Cardiac muscle cell (in vitro differentiated cells and primary cell): ENCODE results near the gene BPIFB2. TPM values are rescaled to one million over a fixed set of nuclear protein-coding genes. Genes with fewer than 3 reads are reported as not detected.

Experiments used
- DNase-seq, 2 donors: peaks; one replicate each; pipeline versions ENCODE4 v3.0.0 to v3.0.0-alpha.2; 2010 to 2017; ENCODE audit warnings: low read depth in 1 of 2, low spot score in 1 of 2
- H3K27ac ChIP-seq: fragments of 200-600 bp; sonication (generic); 2 replicates; pipeline ENCODE4 v1.5.1; 2016
- H3K27me3 ChIP-seq: fragments of 200-600 bp; sonication (generic); 2 replicates; pipeline ENCODE4 v1.6.0; 2016; ENCODE audit warnings: control low read depth
- H3K36me3 ChIP-seq: fragments of 200-600 bp; sonication (generic); 2 replicates; pipeline ENCODE4 v1.5.1; 2016; ENCODE audit warnings: control low read depth
- H3K4me1 ChIP-seq: fragments of 200-600 bp; sonication (generic); 2 replicates; pipeline ENCODE4 v1.8.1; 2017; ENCODE audit warnings: low read depth, mild to moderate bottlenecking, mixed run types
- H3K4me3 ChIP-seq: fragments of 200-600 bp; sonication (generic); 2 replicates; pipeline ENCODE4 v1.5.1; 2016; ENCODE audit warnings: mild to moderate bottlenecking
- H3K9me3 ChIP-seq: fragments of 200-600 bp; sonication (generic); 2 replicates; pipeline ENCODE4 v1.5.1; 2017; ENCODE audit warnings: low read depth, mild to moderate bottlenecking, control low read depth
- polyA plus RNA-seq: library from polyadenylated mRNA; unstranded; fragments of >200 nt; fragmentation: Nextera tagmentation; extraction: Ambion mirVana; gene quantifications from 2 replicates; pipeline ENCODE4 v1.2.1, GENCODE V29; 2016
- total RNA-seq: library from RNA; depleted of rRNA; stranded (reverse); fragments of >200 nt; gene quantifications from 2 replicates; pipeline ENCODE4 v1.2.3, GENCODE V29; 2016
- TF ChIP-seq, protein P1 (sequence below): IDR thresholded peaks from 2 replicates; pipeline ENCODE4 v1.5.1; 2012; ENCODE audit warnings: low read depth, mild to moderate bottlenecking, low read length

Gene BPIFB2
- total and polyA plus RNA-seq, 2 experiments from 2014 or later, result not detected

DNA sequence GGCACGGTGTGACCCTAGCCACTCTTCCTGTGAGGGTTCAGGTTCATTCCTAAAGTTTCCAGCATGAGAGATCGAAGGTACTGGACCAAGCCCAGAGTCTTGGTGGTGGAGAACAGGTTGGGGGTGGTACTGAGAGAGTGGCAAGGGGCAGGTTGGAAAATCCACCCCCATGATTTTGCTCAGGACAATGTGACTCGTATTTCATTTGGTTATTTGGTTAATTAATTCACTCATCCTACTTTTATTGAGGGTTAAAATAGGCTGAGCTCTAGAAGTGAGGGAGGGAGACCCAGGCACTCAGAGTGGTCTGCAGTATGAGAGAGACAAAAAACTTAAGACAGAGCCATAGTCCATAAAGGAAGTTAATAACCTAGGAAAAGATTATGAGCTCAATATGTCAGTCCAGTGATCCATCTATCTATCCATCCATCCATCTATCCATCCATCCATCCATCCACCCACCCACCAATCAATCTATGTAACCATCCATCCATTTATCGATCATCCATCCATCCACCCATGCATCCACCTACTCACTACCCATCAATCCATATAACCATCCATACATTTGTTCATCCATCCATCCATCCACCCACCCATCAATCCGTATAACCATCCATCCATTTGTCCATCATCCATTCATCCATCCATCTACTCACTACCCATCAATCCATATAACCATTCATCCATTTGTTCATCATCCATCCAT lies 17.3 kb downstream of the BPIFB2 start:
- H3K27ac ChIP-seq, result no peak overlapping the region

DNA sequence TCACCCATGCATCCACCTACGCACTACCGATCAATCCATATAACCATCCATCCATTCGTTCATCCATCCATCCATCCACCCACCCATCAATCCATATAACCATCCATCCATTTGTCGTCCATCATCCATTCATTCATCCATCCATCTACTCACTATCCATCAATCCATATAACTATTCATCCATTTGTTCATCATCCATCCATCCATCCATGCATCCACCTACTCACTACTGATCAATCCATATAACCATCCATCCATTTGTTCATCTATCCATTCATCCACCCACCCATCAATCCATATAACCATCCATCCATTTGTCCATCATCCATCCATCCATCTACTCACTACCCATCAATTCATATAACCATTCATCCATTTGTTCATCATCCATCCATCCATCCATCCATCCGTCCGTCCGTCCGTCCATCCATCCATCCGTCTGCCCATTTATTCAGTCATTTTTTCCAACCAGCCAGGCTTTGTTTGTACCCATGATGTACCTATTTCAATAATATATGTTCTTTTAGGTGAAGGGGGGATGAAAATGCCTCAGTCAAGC lies 17.9 kb downstream of the BPIFB2 start:
- Histone ChIP-seq H3K4me1 (no peaks in the 10 kb centered on the region), H3K27ac (no peak overlapping the region), H3K36me3 (no peaks in the 10 kb centered on the region), H3K9me3 (no peaks in the 10 kb centered on the region), H3K4me3 (no peak overlapping the region), H3K27me3 (no peaks in the 10 kb centered on the region)
- no peak for DNase-seq
- TF ChIP-seq, protein P1, sequence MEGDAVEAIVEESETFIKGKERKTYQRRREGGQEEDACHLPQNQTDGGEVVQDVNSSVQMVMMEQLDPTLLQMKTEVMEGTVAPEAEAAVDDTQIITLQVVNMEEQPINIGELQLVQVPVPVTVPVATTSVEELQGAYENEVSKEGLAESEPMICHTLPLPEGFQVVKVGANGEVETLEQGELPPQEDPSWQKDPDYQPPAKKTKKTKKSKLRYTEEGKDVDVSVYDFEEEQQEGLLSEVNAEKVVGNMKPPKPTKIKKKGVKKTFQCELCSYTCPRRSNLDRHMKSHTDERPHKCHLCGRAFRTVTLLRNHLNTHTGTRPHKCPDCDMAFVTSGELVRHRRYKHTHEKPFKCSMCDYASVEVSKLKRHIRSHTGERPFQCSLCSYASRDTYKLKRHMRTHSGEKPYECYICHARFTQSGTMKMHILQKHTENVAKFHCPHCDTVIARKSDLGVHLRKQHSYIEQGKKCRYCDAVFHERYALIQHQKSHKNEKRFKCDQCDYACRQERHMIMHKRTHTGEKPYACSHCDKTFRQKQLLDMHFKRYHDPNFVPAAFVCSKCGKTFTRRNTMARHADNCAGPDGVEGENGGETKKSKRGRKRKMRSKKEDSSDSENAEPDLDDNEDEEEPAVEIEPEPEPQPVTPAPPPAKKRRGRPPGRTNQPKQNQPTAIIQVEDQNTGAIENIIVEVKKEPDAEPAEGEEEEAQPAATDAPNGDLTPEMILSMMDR, result no peak

More for the DNA sequence above, 17.3 kb downstream of the BPIFB2 start:
- H3K27me3 ChIP-seq, result no peaks in the 10 kb centered on the region
- H3K4me1 ChIP-seq, result no peaks in the 10 kb centered on the region
- TF ChIP-seq, protein P1, result no peak
- H3K36me3 ChIP-seq, result no peaks in the 10 kb centered on the region
- no peaks in the 10 kb centered on the region for H3K9me3 ChIP-seq
- DNase-seq, result no peak
- no peak overlapping the region for H3K4me3 ChIP-seq

DNA sequence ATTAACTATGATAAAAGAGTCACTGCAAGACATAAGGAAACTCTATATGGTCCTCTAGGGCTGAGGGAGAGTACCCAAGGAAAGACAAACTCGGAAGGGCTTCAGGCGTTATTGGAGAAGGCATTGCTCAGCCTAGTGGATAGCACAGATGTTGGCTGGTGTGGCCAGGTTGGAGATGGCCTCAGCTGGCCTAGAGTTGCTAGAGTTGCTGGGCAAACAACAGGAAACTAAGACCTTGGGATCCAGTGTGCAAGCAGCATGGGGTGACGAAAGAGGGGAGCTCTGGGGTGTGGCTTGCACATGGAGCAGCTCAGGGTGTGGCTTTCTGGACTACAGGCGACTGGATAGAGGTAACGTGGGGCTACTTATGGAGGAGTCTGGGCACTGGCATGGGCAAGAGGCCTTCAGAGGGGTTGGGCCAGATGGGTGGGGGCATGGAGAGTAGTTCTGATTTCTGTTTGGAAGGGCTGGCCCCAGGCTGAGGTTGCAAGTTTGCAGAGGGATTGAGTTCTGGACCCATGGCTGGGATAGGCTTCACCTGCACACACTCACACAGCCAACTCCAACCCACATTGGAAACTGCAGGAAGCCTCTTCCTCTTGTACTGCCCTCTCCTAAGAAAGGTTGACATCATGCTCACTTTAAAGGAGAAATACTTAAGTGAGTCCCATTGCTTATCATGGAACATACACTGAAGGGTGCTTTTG lies 18.7 kb downstream of the BPIFB2 start:
- no peaks in the 10 kb centered on the region for H3K27me3 ChIP-seq
- H3K27ac ChIP-seq, result no peak overlapping the region
- H3K4me3 ChIP-seq, result no peak overlapping the region
- H3K4me1 ChIP-seq, result no peaks in the 10 kb centered on the region
- TF ChIP-seq, protein P1, result no peak
- no peak for DNase-seq
- H3K36me3 ChIP-seq, result no peaks in the 10 kb centered on the region
- no peaks in the 10 kb centered on the region for H3K9me3 ChIP-seq

DNA sequence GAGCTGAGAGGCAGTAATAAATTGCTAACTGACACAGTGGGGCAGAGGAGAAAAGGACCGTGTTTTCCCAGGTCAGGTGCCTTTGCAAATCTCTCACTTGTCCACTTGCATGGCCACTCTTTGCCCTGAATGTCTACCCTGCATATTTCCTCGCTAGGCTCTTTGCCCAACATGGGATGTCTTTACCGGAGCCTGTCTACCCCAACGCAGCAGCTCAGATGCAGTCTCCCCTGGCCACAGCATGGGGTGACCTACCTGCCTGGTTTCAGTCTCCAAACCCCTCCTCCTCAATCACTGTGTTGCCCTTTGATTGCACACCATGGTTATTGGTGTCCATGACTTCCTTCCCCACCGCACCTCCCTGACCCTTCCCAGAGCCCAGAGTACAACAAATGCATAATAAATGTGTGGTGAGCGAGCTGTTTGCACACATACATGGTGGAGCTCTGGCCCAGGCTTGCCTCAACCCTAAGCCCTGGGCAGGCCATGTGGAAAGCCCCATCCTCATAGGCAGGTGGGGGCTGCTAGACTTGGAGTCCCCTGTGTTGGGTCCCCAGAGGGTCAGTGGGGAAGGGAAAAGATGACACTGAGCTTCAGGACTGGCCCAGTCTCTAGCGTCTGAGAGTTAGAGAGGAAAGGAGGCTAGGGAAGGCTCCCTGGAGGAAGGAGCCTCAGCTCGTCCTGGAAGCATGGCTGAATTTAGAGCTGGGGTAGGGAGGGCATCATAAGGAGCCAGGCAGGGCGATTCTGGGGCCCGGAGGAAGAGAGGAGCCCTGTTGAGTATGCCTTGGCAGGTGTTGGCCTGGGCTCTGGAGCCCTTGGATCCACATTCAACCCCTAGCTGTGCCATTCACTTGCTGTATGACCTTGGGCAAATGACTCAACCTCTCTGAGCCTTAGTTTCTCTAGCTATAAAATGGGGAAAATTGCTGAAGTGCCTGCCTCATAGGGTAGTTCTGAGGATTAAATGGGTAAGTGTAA lies 19.6 kb downstream of the BPIFB2 start:
- no peak overlapping the region for H3K4me3 ChIP-seq
- no peaks in the 10 kb centered on the region for H3K4me1 ChIP-seq
- H3K36me3 ChIP-seq, result no peaks in the 10 kb centered on the region
- H3K27ac ChIP-seq, result no peak overlapping the region
- no peak for DNase-seq
- H3K27me3 ChIP-seq, result no peaks in the 10 kb centered on the region
- TF ChIP-seq, protein P1, result no peak
- no peaks in the 10 kb centered on the region for H3K9me3 ChIP-seq
